Occipital lobe (tissue), 2 donors: ENCODE results near the gene GDF15. TPM values are rescaled to one million over a fixed set of nuclear protein-coding genes. Genes with fewer than 3 reads are reported as not detected.
"Not testable (repeated sequence)": the region's sequence is repeated elsewhere in the genome, so short reads cannot be mapped to it uniquely, and the experiment has no call there.

ENCODE experiments used
- DNase-seq: peaks from one replicate; lab custom pipeline; 2025; lab: John Stamatoyannopoulos, UW
- total RNA-seq: library from RNA; depleted of rRNA; stranded (reverse); fragments of >200 nt; gene quantifications from one replicate; pipeline ENCODE4 v1.2.3, GENCODE V29; 2014

Gene GDF15
- total RNA-seq, 1 donor from 2014 or later: not detected

GRCh38 chr19:18363787-18364186, 22.2 kb upstream of the GDF15 start:
- no peak for DNase-seq

- DNase-seq: not testable (repeated sequence)
Measured at GRCh38 chr19:18364277-18364825, 21.6 kb upstream of the GDF15 start.

- no peak for DNase-seq
Measured at GRCh38 chr19:18364826-18365528, 21.0 kb upstream of the GDF15 start.

DNA sequence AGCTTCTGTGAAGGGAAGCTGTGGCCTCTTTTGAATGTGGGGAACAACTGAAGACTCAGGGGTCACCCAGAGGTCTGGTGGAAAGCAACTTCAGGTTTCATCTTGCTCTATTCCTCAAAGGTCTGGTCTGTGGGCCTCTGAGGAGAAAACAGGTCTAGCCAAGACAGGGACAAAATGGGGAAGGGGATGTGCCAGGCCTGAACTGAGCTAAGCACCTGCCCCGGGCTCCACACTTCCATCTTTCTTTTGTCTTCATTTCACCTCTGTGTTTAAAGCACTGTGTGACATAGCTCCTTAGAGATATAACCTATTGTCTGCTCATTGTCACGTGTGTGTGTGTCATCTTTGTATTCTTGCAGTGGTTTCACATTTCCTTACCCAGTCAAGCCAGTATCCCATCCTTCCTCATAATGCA, 19.9 kb upstream of the GDF15 start:
- no peak for DNase-seq

DNA sequence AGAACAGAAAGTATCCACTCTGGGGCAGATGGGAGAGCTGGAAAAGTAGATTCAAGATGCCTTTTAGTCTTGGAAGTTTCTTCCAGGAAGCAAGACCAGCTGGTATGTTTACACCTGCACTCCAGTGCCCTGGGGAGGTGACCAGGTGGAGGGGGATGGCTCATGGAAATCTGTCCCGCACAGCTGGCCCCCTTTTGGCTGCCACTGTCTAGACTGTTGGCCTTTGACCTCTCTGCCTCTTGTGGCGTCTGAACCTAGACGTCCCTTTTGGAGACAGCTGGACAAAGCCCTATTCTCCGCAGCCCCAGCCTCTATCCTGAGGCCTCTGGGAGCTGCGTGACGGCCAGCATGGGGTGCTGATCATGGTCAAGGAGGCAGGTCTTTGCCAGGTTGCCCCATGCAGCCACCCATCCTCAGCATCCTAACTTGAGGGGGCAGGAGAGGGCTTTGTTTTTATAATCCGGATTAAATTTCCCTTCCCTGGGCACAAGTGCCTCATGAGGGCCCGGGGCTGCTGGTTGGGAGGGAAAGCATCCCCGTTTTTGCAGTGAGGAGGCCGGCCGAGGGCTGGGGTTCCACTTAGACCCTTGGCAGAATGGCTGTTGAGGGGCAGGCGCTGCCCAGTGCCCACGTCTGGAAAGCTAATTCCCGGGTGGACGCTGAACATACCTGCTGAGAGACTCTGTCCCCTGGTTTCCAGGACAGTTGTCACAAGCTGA, 17.3 kb upstream of the GDF15 start:
- DNase-seq: no peak

DNA sequence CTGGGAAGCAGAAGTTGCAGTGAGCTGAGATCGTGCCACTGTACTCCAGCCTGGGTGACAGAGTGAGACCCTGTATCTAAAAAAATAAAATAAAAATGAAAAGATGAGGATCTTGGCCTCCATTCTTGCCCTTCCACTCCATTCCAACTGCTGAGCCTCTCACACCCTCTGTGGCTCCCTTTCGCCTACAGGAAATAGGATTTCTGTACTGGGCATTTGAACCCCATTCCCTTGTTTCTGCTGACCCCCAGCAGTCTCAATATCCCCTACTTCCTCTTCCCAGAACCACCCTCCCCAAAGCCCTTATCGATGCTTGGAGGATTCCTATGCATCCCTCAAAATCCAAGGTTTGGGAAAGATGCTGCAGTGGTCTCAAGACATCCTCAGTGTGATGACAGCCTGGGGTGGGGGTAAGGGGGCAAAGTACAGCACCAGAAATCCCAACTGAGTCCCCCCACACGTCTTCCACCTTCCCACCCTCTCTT, 12.5 kb upstream of the GDF15 start:
- DNase-seq: no peak

- peak; percentile 75 for DNase-seq
Measured at GRCh38 chr19:18373892-18374629, 11.9 kb upstream of the GDF15 start.

DNA sequence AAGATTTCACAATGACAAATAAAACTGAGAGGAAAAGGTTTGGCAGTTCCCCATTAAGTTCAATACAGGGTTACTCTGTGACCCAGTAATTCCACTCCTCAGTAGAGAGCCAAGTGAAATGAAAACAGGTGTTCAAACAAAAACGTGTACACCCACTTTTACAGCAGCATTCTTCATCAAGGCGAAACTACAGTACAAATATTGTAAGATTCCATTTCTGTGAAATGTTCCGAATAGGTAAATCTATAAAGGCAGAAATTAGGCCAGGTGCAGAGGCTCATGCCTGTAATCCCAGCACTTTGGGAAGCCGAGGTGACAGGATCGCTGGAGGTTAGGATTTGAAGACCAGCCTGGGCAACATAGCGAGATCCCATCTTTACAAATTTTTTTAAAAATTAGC, 8.9 kb upstream of the GDF15 start:
- DNase-seq: no peak

GRCh38 chr19:18379803-18380747, 5.9 kb upstream of the GDF15 start:
- DNase-seq: no peak

DNA sequence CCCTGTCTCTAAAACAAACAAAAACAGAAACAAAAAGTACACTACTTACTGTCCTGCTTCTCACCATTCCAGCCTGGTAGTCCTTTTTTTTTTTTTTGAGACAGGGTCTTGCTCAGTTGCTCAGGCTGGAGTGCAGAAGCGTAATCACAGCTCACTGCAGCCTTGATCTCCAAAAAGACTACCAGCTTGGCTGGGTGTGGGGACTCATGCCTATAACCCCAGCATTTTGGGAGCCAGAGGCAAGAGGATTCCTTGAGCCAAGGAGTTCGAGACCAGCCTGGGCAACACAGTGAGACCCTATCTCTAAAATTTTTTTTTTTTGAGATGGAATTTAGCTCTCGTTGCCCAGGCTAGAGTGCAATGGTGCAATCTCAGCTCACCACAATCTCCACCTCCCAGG, 5.1 kb upstream of the GDF15 start:
- DNase-seq: no peak

DNA sequence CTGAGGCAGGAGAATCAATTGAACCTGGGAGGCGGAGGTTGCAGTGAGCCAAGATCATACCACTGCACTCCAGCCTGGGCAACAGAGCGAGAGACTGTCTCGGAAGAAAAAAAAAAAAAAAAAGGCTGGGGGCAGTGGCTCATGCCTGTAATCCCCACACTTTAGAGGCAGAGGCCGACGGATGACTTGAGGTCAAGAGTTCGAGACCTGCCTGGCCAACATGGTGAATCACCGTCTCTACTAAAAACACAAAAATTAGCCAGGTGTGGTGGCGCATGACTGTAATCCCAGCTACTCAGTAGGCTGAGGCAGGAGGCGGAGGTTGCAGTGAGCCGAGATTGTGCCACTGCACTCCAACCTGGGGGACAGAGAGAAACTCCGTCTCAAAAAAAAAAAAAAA, 2.3 kb upstream of the GDF15 start:
- not testable (repeated sequence) for DNase-seq

DNA sequence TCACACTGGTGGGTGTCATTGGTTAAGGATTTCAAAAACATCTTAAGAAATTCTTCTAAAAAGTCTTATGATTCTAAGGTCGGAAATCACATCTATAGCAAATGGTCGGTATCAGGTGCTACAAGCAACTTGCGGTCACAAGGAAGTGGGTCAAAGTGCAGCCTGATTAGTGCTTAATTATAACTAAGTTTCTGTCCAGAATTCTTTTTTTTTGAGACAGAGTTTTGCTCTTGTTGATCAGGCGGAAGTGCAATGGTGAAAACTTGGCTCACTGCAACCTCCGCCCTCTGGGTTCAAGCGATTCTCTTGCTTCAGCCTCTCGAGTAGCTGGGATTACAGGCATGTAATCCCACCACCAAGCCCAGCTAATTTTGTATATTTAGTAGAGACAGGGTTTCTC, 1.2 kb upstream of the GDF15 start:
- DNase-seq: no peak

- no peak for DNase-seq
Measured at GRCh38 chr19:18385359-18385674, 641 bp upstream of the GDF15 start.

DNA sequence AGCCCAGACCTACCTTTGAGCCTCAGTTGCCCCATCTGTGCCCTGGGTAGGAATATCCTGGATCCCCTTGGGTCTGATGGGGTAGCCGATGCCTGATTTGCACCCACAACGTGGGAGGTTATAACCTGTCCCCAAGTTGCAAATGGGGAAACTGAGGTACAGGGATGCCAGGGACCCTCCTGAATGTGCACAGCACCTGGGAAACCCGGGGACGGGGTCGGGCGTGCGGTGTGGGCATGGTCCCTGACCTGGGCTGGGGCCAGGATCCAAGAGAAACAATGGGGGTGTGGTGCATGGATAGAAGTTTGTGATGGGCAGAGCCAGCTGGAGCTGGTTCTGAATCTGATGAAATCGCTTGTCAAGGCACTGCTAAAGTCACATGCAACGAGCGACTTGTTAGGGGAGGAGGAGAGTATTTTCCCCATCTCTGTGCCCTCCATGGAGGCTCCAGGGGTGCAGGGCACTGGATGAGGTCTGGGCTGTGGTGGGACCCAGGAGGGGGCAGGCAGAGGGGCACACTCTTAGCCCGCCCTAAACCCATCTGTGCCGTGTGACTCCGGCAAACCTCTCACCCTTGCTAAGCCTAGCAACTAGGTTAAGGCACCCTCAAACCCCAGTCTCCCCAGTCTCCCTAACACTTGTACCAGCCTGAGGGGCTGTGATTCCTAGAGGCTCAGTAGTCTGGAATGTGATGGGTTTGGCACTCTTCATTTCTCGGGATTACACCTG, 749 bp downstream of the GDF15 start:
- DNase-seq: no peak

DNA sequence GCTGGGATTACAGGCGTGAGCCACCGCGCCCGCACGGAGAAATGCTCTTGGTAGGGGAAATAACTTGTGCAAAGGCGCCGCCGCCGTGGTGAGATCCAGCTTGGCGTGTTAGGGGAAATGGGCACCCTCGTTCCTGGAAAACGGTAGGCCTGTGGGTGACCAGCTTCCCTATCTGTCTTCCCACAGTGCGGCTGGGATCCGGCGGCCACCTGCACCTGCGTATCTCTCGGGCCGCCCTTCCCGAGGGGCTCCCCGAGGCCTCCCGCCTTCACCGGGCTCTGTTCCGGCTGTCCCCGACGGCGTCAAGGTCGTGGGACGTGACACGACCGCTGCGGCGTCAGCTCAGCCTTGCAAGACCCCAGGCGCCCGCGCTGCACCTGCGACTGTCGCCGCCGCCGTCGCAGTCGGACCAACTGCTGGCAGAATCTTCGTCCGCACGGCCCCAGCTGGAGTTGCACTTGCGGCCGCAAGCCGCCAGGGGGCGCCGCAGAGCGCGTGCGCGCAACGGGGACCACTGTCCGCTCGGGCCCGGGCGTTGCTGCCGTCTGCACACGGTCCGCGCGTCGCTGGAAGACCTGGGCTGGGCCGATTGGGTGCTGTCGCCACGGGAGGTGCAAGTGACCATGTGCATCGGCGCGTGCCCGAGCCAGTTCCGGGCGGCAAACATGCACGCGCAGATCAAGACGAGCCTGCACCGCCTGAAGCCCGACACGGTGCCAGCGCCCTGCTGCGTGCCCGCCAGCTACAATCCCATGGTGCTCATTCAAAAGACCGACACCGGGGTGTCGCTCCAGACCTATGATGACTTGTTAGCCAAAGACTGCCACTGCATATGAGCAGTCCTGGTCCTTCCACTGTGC, 2.4 kb downstream of the GDF15 start:
- DNase-seq: peak; percentile 57

DNA sequence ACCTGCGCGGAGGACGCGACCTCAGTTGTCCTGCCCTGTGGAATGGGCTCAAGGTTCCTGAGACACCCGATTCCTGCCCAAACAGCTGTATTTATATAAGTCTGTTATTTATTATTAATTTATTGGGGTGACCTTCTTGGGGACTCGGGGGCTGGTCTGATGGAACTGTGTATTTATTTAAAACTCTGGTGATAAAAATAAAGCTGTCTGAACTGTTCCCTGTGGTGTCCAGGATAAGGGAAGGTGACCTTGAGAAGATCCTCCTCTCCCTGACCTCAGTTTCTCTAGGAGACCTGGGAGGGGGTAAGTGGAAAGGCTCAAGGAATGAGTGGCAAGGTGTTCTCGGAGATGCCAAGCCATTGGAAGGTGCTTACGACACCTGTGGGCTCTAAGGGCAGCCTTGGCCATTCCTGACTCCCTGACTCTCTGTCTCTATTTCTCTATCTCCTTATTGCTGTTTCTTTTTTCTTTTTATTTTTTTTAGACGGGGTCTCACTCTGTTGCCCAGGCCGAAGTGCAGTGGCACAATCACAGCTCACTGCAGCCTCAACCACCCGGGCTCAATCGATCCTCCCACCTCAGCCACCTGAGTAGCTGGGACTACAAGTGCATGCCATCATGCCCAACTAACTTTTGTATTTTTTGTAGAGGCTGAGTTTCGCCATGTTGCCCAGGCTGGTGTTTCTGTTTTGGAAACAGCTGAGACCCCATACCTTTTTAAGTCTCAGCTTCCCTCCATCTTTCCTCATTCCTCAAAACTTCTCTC, 3.2 kb downstream of the GDF15 start:
- DNase-seq: no peak

DNA sequence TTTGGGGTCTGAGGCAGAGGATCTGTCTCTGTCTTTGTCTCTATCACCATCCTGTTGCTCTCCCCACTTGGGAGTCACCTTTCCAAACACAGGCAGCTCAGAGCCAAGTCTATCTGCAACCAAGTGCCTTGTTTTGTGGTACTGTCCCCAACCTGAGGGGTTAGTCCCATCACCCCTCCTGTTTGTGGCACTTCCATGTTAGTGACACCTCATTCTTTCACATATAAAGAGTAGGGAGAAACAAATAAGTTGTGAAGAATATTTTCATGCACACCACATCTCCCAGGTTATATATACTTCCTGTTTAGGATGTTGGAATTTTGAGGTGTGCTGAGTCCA, 3.7 kb downstream of the GDF15 start:
- no peak for DNase-seq

DNA sequence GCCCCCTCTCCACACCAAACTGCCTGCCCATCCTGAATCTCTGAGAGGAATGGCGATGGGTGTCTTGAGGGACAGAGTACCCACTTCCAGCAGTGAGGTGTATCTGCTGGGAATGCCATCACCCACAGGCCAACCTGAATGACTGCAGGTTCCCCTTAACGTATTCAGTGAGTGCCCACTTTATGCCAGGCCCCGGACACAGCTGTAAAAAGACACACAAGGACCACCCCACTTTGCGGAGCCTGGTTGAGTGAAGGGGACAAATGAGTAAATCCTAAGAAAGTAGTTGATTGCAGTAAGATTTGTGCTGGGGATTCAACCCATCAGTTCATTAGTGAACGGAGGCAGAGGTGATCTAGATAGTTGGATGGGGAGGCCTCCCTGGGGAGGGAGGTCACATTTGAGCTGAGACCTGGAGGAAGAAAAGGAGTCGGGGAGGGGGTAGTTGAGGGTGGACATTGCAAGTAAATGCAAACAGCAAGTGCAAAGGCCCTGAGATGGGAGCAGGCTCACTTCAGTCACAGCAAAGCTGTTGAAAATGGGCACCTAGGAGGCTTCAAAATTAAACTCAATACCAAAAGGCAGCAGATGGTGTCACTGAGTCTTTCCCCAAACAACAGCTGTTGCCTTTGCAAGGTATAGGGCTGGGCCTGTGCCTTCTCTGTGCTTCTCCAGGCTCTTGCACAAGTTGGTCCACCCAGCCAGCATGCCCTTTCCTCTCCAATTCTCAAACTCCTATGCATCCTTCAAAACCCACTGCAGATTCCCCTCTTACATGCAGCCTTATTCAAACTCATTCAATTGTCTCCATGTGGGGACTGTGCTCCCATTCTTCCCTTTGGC, 4.3 kb downstream of the GDF15 start:
- DNase-seq: no peak
